Loucy (cell line): ENCODE results near the gene NRBP1.

Experiments used
- H2AFZ ChIP-seq: fragments of 200-600 bp; sonication (generic); 2 replicates; pipeline ENCODE4 v1.6.0; 2016; ENCODE audit warnings: antibody characterized with exemption, mild to moderate bottlenecking, low read length, moderate library complexity
- H3F3A ChIP-seq: fragments of 200-600 bp; 2 replicates; pipeline ENCODE4 v1.6.0; 2016; ENCODE audit warnings: antibody characterized with exemption, low read depth, mild to moderate bottlenecking
- H3K27me3 ChIP-seq: fragments of 200-600 bp; sonication (generic); 2 replicates; pipeline ENCODE4 v1.6.1; 2014; ENCODE audit warnings: low read length, mild to moderate bottlenecking; ENCODE audit not compliant: insufficient read depth, poor library complexity, severe bottlenecking
- H3K36me3 ChIP-seq: fragments of 200-600 bp; sonication (generic); 2 replicates; pipeline ENCODE4 v1.6.1; 2016; ENCODE audit warnings: low read length; ENCODE audit not compliant: insufficient read depth
- H3K4me1 ChIP-seq: fragments of 200-600 bp; sonication (generic); 2 replicates; pipeline ENCODE4 v1.5.1; 2014; ENCODE audit warnings: low read length, mild to moderate bottlenecking; ENCODE audit not compliant: insufficient read depth, poor library complexity, severe bottlenecking
- H3K4me2 ChIP-seq: fragments of 200-600 bp; sonication (generic); 2 replicates; pipeline ENCODE4 v1.6.0; 2014; ENCODE audit warnings: antibody characterized with exemption, low read length, low read depth, mild to moderate bottlenecking; ENCODE audit not compliant: poor library complexity, severe bottlenecking
- H3K4me3 ChIP-seq: fragments of 200-600 bp; sonication (generic); 2 replicates; pipeline ENCODE4 v1.5.1; 2014; ENCODE audit warnings: low read length, mild to moderate bottlenecking, mixed read lengths; ENCODE audit not compliant: poor library complexity, severe bottlenecking
- H3K79me2 ChIP-seq: fragments of 200-600 bp; sonication (generic); 2 replicates; pipeline ENCODE4 v1.6.1; 2014; ENCODE audit warnings: low read length; ENCODE audit not compliant: insufficient read depth
- H3K9ac ChIP-seq: fragments of 200-600 bp; sonication (generic); 2 replicates; pipeline ENCODE4 v1.6.0; 2014; ENCODE audit warnings: mild to moderate bottlenecking, low read depth, low read length, moderate library complexity; ENCODE audit not compliant: poor library complexity, severe bottlenecking
- H3K9me2 ChIP-seq: fragments of 200-600 bp; sonication (generic); replicated peaks from 2 replicates; pipeline ENCODE4 v1.6.1; 2016; ENCODE audit warnings: low read depth, low read length, mixed read lengths
- H3K9me3 ChIP-seq: fragments of 200-600 bp; sonication (generic); 2 replicates; pipeline ENCODE4 v1.6.1; 2014; ENCODE audit warnings: mild to moderate bottlenecking, antibody characterized with exemption, low read length, low read depth; ENCODE audit not compliant: insufficient read depth
- H4K20me1 ChIP-seq: fragments of 200-600 bp; sonication (generic); 2 replicates; pipeline ENCODE4 v1.6.0; 2014; ENCODE audit warnings: antibody characterized with exemption, low read length, mild to moderate bottlenecking; ENCODE audit not compliant: insufficient read depth, poor library complexity, severe bottlenecking
- CTCF ChIP-seq: fragments of 200-600 bp; sonication (generic); conservative IDR thresholded peaks from 2 replicates; pipeline ENCODE4 v1.5.1; 2014; ENCODE audit warnings: mild to moderate bottlenecking, antibody characterized with exemption, low read length
- EZH2phosphoT487 ChIP-seq: fragments of 200-600 bp; IDR thresholded peaks from 2 replicates; pipeline ENCODE4 v1.6.1; 2018; ENCODE audit warnings: antibody characterized with exemption, mild to moderate bottlenecking, moderate library complexity, borderline replicate concordance

Gene NRBP1

DNA sequence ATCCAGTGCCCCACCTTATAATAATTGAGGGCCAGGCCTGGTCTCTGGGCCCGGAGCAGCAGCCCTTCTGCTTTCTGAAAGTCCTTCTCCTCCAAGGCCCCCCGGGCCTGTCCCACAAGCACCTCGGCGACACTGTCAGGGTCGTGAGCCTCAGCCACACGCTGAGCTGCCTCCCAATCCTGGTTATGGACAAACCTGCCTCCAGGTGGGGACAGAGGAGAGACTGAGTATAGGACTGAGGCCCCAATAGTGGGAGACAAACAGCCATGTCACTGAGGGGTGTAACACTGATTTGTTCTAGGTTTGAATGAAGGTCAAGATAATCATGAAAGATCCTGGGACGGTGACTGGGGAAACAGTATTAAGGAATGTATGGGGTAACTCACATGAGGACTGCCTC lies 25.5 kb downstream of the NRBP1 start:
- Histone ChIP-seq H3K4me1 (peaks cover 8% of the 10 kb centered on the region), H2AFZ (no peak overlapping the region), H3K4me2 (no peak overlapping the region), H4K20me1 (no peaks in the 10 kb centered on the region), H3K9me3 (no peaks in the 10 kb centered on the region), H3K4me3 (no peak overlapping the region), H3F3A (no peaks in the 10 kb centered on the region), H3K9me2 (no peaks in the 10 kb centered on the region), H3K36me3 (no peaks in the 10 kb centered on the region), H3K27me3 (no peaks in the 10 kb centered on the region), H3K9ac (no peak overlapping the region), H3K79me2 (no peaks in the 10 kb centered on the region)
- TF ChIP-seq EZH2phosphoT487, result no peak
- TF ChIP-seq CTCF, result no peak

- H3K4me3 ChIP-seq, result no peak overlapping the region
- no peaks in the 10 kb centered on the region for H3K36me3 ChIP-seq
- H3K4me1 ChIP-seq, result peaks cover 2% of the 10 kb centered on the region
- H4K20me1 ChIP-seq, result no peaks in the 10 kb centered on the region
- H2AFZ ChIP-seq, result no peak overlapping the region
- H3F3A ChIP-seq, result no peaks in the 10 kb centered on the region
- no peaks in the 10 kb centered on the region for H3K27me3 ChIP-seq
- H3K9ac ChIP-seq, result no peak overlapping the region
- H3K4me2 ChIP-seq, result no peak overlapping the region
- H3K79me2 ChIP-seq, result no peaks in the 10 kb centered on the region
- TF ChIP-seq EZH2phosphoT487 (no peak), CTCF (no peak)
- H3K9me3 ChIP-seq, result no peaks in the 10 kb centered on the region
- no peaks in the 10 kb centered on the region for H3K9me2 ChIP-seq
Observed at GRCh38 chr2:27461118-27461517, 32.7 kb downstream of the NRBP1 start.

DNA sequence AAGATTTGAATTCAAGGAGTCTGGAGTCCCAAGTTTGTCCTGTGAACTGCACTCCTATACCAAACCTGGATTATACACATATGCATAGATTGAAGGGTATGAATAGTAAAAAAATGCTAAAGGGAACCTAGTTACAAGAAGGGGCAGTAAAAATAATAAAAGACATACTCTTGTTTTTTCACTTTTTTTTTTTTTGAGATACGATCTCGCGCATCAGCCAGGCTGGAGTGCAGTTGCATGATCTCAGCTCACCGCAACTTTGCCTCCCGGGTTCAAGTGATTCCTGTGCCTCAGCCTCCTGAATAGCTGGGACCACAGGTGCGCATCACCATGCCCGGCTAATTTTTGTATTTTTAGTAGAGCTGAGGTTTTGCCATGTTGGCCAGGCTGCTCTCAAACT lies 36.0 kb downstream of the NRBP1 start:
- Histone ChIP-seq H3K9ac (no peak overlapping the region), H3K4me3 (no peak overlapping the region), H4K20me1 (no peaks in the 10 kb centered on the region), H3K9me3 (no peaks in the 10 kb centered on the region), H3K36me3 (no peaks in the 10 kb centered on the region), H3K27me3 (no peaks in the 10 kb centered on the region), H3F3A (no peaks in the 10 kb centered on the region), H3K9me2 (no peaks in the 10 kb centered on the region), H2AFZ (no peak overlapping the region), H3K79me2 (no peaks in the 10 kb centered on the region), H3K4me2 (no peak overlapping the region), H3K4me1 (no peaks in the 10 kb centered on the region)
- no peak for TF ChIP-seq EZH2phosphoT487
- TF ChIP-seq CTCF, result no peak
